ENCODE results near the gene TYMS.

The TYMS gene

GRCh38 chr18:673769-674168 lies 16.3 kb downstream of the TYMS start:
- Histone ChIP-seq H2BK120ac (ENCODE audit: low read depth, low read length) (no peak overlapping the region), H3K27me3 (ENCODE audit: insufficient read depth, low read length, poor library complexity) (no peaks in the 10 kb centered on the region), H4K5ac (ENCODE audit: low read length) (no peak overlapping the region), H3K4me2 (ENCODE audit: low read length) (no peak overlapping the region), H4K8ac (ENCODE audit: low read depth, low read length) (no peak overlapping the region), H2BK5ac (ENCODE audit: low read length) (no peak overlapping the region), H3K79me1 (ENCODE audit: low read length) (no peaks in the 10 kb centered on the region), H3K27ac (ENCODE audit: low read depth, low read length) (no peak overlapping the region), H3K4me3 (ENCODE audit: low read length) (no peak overlapping the region), H3K4ac (ENCODE audit: low read depth, low read length) (no peak overlapping the region), H3K56ac (ENCODE audit: low read length) (no peak overlapping the region), H3K4me1 (ENCODE audit: control insufficient read depth, low read depth, low read length) (no peaks in the 10 kb centered on the region), H3K79me2 (ENCODE audit: control insufficient read depth, insufficient read depth, low read length) (no peaks in the 10 kb centered on the region), H3K23ac (ENCODE audit: low read length) (no peak overlapping the region), H2BK15ac (replicated peaks; ENCODE audit: low read depth) (no peak overlapping the region), H3K36me3 (ENCODE audit: control insufficient read depth, insufficient read depth, low read length) (peaks cover 13% of the 10 kb centered on the region), H2AK5ac (ENCODE audit: low read length) (no peak overlapping the region), H3K18ac (ENCODE audit: low read length) (no peak overlapping the region), H3K9ac (ENCODE audit: low read length) (no peak overlapping the region)
- DNase-seq, result no peak
- WGBS (ENCODE audit: extremely low coverage, insufficient coverage, low lambda C conversion rate), result no CpG with 5 or more reads among the region's 5 CpGs

- no peaks in the 10 kb centered on the region for H3K79me2 ChIP-seq (ENCODE audit: control insufficient read depth, insufficient read depth, low read length)
- H3K4ac ChIP-seq (ENCODE audit: low read depth, low read length), result no peak overlapping the region
- no peak overlapping the region for H2BK120ac ChIP-seq (ENCODE audit: low read depth, low read length)
- no peak overlapping the region for H2BK15ac ChIP-seq (replicated peaks; ENCODE audit: low read depth)
- H3K4me1 ChIP-seq (ENCODE audit: control insufficient read depth, low read depth, low read length), result no peaks in the 10 kb centered on the region
- H4K5ac ChIP-seq (ENCODE audit: low read length), result no peak overlapping the region
- no peak overlapping the region for H2AK5ac ChIP-seq (ENCODE audit: low read length)
- H3K23ac ChIP-seq (ENCODE audit: low read length), result no peak overlapping the region
- no peaks in the 10 kb centered on the region for H3K27me3 ChIP-seq (ENCODE audit: insufficient read depth, low read length, poor library complexity)
- H3K27ac ChIP-seq (ENCODE audit: low read depth, low read length), result no peak overlapping the region
- WGBS (ENCODE audit: extremely low coverage, insufficient coverage, low lambda C conversion rate), result no CpG with 5 or more reads among the region's 7 CpGs
- no peak overlapping the region for H3K4me2 ChIP-seq (ENCODE audit: low read length)
- no peak overlapping the region for H4K8ac ChIP-seq (ENCODE audit: low read depth, low read length)
- no peak overlapping the region for H3K18ac ChIP-seq (ENCODE audit: low read length)
- H3K36me3 ChIP-seq (ENCODE audit: control insufficient read depth, insufficient read depth, low read length), result peaks cover 10% of the 10 kb centered on the region
- H3K4me3 ChIP-seq (ENCODE audit: low read length), result no peak overlapping the region
- DNase-seq, result no peak
- no peak overlapping the region for H3K9ac ChIP-seq (ENCODE audit: low read length)
- no peak overlapping the region for H3K56ac ChIP-seq (ENCODE audit: low read length)
- no peaks in the 10 kb centered on the region for H3K79me1 ChIP-seq (ENCODE audit: low read length)
- H2BK5ac ChIP-seq (ENCODE audit: low read length), result no peak overlapping the region
Measured at GRCh38 chr18:675307-675706, 17.9 kb downstream of the TYMS start.

- H3K27ac ChIP-seq (ENCODE audit: low read depth, low read length), result no peak overlapping the region
Measured at GRCh38 chr18:676069-676468, 18.6 kb downstream of the TYMS start.

GRCh38 chr18:676736-677135 lies 19.3 kb downstream of the TYMS start:
- H3K23ac ChIP-seq (ENCODE audit: low read length), result no peak overlapping the region
- no peak overlapping the region for H4K8ac ChIP-seq (ENCODE audit: low read depth, low read length)
- H2BK120ac ChIP-seq (ENCODE audit: low read depth, low read length), result no peak overlapping the region
- H3K18ac ChIP-seq (ENCODE audit: low read length), result no peak overlapping the region
- H3K79me1 ChIP-seq (ENCODE audit: low read length), result no peaks in the 10 kb centered on the region
- H3K9ac ChIP-seq (ENCODE audit: low read length), result no peak overlapping the region
- H3K27me3 ChIP-seq (ENCODE audit: insufficient read depth, low read length, poor library complexity), result no peaks in the 10 kb centered on the region
- no peak for DNase-seq
- H3K4ac ChIP-seq (ENCODE audit: low read depth, low read length), result no peak overlapping the region
- no peak overlapping the region for H2BK5ac ChIP-seq (ENCODE audit: low read length)
- peaks cover 8% of the 10 kb centered on the region for H3K36me3 ChIP-seq (ENCODE audit: control insufficient read depth, insufficient read depth, low read length)
- no peak overlapping the region for H4K5ac ChIP-seq (ENCODE audit: low read length)
- no peak overlapping the region for H3K56ac ChIP-seq (ENCODE audit: low read length)
- H3K4me3 ChIP-seq (ENCODE audit: low read length), result no peak overlapping the region
- no CpG with 5 or more reads among the region's 3 CpGs for WGBS (ENCODE audit: extremely low coverage, insufficient coverage, low lambda C conversion rate)
- no peak overlapping the region for H2AK5ac ChIP-seq (ENCODE audit: low read length)
- H2BK15ac ChIP-seq (replicated peaks; ENCODE audit: low read depth), result no peak overlapping the region
- H3K27ac ChIP-seq (ENCODE audit: low read depth, low read length), result no peak overlapping the region
- H3K4me1 ChIP-seq (ENCODE audit: control insufficient read depth, low read depth, low read length), result no peaks in the 10 kb centered on the region
- no peaks in the 10 kb centered on the region for H3K79me2 ChIP-seq (ENCODE audit: control insufficient read depth, insufficient read depth, low read length)
- no peak overlapping the region for H3K4me2 ChIP-seq (ENCODE audit: low read length)

More at GRCh38 chr18:676069-676468, 18.6 kb downstream of the TYMS start:
- Histone ChIP-seq H3K23ac (ENCODE audit: low read length) (no peak overlapping the region), H2AK5ac (ENCODE audit: low read length) (no peak overlapping the region), H2BK120ac (ENCODE audit: low read depth, low read length) (no peak overlapping the region), H3K56ac (ENCODE audit: low read length) (no peak overlapping the region), H3K4ac (ENCODE audit: low read depth, low read length) (no peak overlapping the region), H2BK15ac (replicated peaks; ENCODE audit: low read depth) (no peak overlapping the region), H3K79me2 (ENCODE audit: control insufficient read depth, insufficient read depth, low read length) (no peaks in the 10 kb centered on the region), H3K27me3 (ENCODE audit: insufficient read depth, low read length, poor library complexity) (no peaks in the 10 kb centered on the region), H3K4me2 (ENCODE audit: low read length) (no peak overlapping the region), H3K9ac (ENCODE audit: low read length) (no peak overlapping the region), H3K36me3 (ENCODE audit: control insufficient read depth, insufficient read depth, low read length) (peaks cover 10% of the 10 kb centered on the region), H3K4me3 (ENCODE audit: low read length) (no peak overlapping the region), H3K18ac (ENCODE audit: low read length) (no peak overlapping the region), H3K4me1 (ENCODE audit: control insufficient read depth, low read depth, low read length) (no peaks in the 10 kb centered on the region), H4K5ac (ENCODE audit: low read length) (no peak overlapping the region), H4K8ac (ENCODE audit: low read depth, low read length) (no peak overlapping the region), H3K79me1 (ENCODE audit: low read length) (no peaks in the 10 kb centered on the region), H2BK5ac (ENCODE audit: low read length) (no peak overlapping the region)
- no CpG with 5 or more reads among the region's 5 CpGs for WGBS (ENCODE audit: extremely low coverage, insufficient coverage, low lambda C conversion rate)
- DNase-seq, result no peak

GRCh38 chr18:677145-677544 lies 19.7 kb downstream of the TYMS start:
- no peak overlapping the region for H2BK120ac ChIP-seq (ENCODE audit: low read depth, low read length)
- H3K56ac ChIP-seq (ENCODE audit: low read length), result no peak overlapping the region
- H2AK5ac ChIP-seq (ENCODE audit: low read length), result no peak overlapping the region
- no peak overlapping the region for H4K5ac ChIP-seq (ENCODE audit: low read length)
- no peak overlapping the region for H4K8ac ChIP-seq (ENCODE audit: low read depth, low read length)
- H3K36me3 ChIP-seq (ENCODE audit: control insufficient read depth, insufficient read depth, low read length), result peaks cover 10% of the 10 kb centered on the region
- H3K9ac ChIP-seq (ENCODE audit: low read length), result no peak overlapping the region
- no peaks in the 10 kb centered on the region for H3K79me2 ChIP-seq (ENCODE audit: control insufficient read depth, insufficient read depth, low read length)
- H3K27me3 ChIP-seq (ENCODE audit: insufficient read depth, low read length, poor library complexity), result no peaks in the 10 kb centered on the region
- no CpG with 5 or more reads among the region's 4 CpGs for WGBS (ENCODE audit: extremely low coverage, insufficient coverage, low lambda C conversion rate)
- H3K4ac ChIP-seq (ENCODE audit: low read depth, low read length), result no peak overlapping the region
- no peak for DNase-seq
- no peak overlapping the region for H2BK5ac ChIP-seq (ENCODE audit: low read length)
- no peak overlapping the region for H3K18ac ChIP-seq (ENCODE audit: low read length)
- H3K4me1 ChIP-seq (ENCODE audit: control insufficient read depth, low read depth, low read length), result no peaks in the 10 kb centered on the region
- no peak overlapping the region for H3K23ac ChIP-seq (ENCODE audit: low read length)
- H3K4me2 ChIP-seq (ENCODE audit: low read length), result no peak overlapping the region
- no peak overlapping the region for H3K27ac ChIP-seq (ENCODE audit: low read depth, low read length)
- H3K79me1 ChIP-seq (ENCODE audit: low read length), result no peaks in the 10 kb centered on the region
- H3K4me3 ChIP-seq (ENCODE audit: low read length), result no peak overlapping the region
- no peak overlapping the region for H2BK15ac ChIP-seq (replicated peaks; ENCODE audit: low read depth)

- Histone ChIP-seq H2BK5ac (ENCODE audit: low read length) (no peak overlapping the region), H3K79me2 (ENCODE audit: control insufficient read depth, insufficient read depth, low read length) (no peaks in the 10 kb centered on the region), H2BK15ac (replicated peaks; ENCODE audit: low read depth) (no peak overlapping the region), H3K27ac (ENCODE audit: low read depth, low read length) (no peak overlapping the region), H3K4me3 (ENCODE audit: low read length) (no peak overlapping the region), H4K8ac (ENCODE audit: low read depth, low read length) (no peak overlapping the region), H3K23ac (ENCODE audit: low read length) (no peak overlapping the region), H3K18ac (ENCODE audit: low read length) (no peak overlapping the region), H3K56ac (ENCODE audit: low read length) (no peak overlapping the region), H3K4ac (ENCODE audit: low read depth, low read length) (no peak overlapping the region), H3K4me1 (ENCODE audit: control insufficient read depth, low read depth, low read length) (no peaks in the 10 kb centered on the region), H3K9ac (ENCODE audit: low read length) (no peak overlapping the region), H3K36me3 (ENCODE audit: control insufficient read depth, insufficient read depth, low read length) (peaks cover 6% of the 10 kb centered on the region), H2BK120ac (ENCODE audit: low read depth, low read length) (no peak overlapping the region), H3K27me3 (ENCODE audit: insufficient read depth, low read length, poor library complexity) (no peaks in the 10 kb centered on the region), H3K79me1 (ENCODE audit: low read length) (no peaks in the 10 kb centered on the region), H4K5ac (ENCODE audit: low read length) (no peak overlapping the region), H2AK5ac (ENCODE audit: low read length) (no peak overlapping the region), H3K4me2 (ENCODE audit: low read length) (no peak overlapping the region)
- WGBS (ENCODE audit: extremely low coverage, insufficient coverage, low lambda C conversion rate), result no CpG with 5 or more reads among the region's 14 CpGs
- no peak for DNase-seq
Measured at GRCh38 chr18:677951-678381, 20.5 kb downstream of the TYMS start.
